Epithelial cell of proximal tubule (primary cell): Measurements from ENCODE around the gene NKD2. TPM values are rescaled to one million over a fixed set of nuclear protein-coding genes. Genes with fewer than 3 reads are reported as not detected.

Experiments used
- DNase-seq: peaks from one replicate; pipeline ENCODE4 v3.0.0-alpha.2; 2011; ENCODE audit warnings: low read depth
- H3K4me3 ChIP-seq: 2 replicates; pipeline ENCODE4 v1.5.1; 2011; ENCODE audit warnings: low read depth, mild to moderate bottlenecking, low read length
- total RNA-seq: library from RNA; depleted of rRNA; stranded (reverse); fragments of >200 nt; gene quantifications from 2 replicates; pipeline ENCODE4 v1.2.3, GENCODE V29; 2015
- TF ChIP-seq, protein P1 (sequence below): conservative IDR thresholded peaks from 2 replicates; pipeline ENCODE4 v1.5.1; 2012; ENCODE audit warnings: low read depth, mild to moderate bottlenecking, low read length

Gene NKD2
- total RNA-seq, 1 donor from 2014 or later, result not detected

DNA sequence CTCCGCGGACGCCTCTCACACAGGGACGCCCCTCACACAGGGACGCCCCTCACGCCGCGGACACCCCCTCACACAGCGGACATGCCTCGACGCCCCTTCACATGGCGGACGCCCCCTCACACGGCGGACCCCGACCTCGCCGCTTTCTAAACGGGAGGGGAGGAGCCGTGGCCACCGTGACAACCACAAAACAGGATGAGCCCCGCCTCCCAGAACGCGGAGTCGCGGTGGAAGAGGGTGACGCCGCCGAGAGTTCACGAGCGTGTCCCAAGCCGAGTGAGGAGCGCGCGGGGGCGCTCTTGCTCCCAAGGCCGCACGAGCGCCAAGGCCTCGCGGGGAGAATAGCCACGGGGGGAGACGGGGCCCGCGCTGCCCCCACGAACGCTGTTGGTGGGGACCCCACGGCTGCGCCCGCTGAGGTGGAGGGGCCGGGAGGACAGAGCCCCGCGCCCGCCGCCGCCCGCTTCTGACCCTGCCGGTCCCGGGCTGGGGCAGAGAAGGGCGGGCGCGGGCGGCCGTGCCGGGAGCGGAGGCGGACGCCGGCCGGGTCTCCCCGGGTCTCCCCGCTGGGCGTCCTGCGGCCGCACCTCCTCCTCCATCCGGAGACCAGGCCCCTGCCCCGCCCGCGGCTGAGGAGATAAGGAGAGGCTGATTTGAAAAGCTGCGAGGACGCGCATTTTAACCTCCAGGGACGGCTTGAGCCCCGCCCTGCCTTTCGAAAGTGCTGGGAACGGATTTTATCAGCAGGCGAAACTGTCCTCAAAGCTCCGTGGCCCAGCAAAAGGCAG is 3.9 kb upstream of the NKD2 start:
- no peak for DNase-seq
- TF ChIP-seq, protein P1, sequence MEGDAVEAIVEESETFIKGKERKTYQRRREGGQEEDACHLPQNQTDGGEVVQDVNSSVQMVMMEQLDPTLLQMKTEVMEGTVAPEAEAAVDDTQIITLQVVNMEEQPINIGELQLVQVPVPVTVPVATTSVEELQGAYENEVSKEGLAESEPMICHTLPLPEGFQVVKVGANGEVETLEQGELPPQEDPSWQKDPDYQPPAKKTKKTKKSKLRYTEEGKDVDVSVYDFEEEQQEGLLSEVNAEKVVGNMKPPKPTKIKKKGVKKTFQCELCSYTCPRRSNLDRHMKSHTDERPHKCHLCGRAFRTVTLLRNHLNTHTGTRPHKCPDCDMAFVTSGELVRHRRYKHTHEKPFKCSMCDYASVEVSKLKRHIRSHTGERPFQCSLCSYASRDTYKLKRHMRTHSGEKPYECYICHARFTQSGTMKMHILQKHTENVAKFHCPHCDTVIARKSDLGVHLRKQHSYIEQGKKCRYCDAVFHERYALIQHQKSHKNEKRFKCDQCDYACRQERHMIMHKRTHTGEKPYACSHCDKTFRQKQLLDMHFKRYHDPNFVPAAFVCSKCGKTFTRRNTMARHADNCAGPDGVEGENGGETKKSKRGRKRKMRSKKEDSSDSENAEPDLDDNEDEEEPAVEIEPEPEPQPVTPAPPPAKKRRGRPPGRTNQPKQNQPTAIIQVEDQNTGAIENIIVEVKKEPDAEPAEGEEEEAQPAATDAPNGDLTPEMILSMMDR, result peak; percentile 45
- H3K4me3 ChIP-seq, result peak overlapping the region; percentile 49

DNA sequence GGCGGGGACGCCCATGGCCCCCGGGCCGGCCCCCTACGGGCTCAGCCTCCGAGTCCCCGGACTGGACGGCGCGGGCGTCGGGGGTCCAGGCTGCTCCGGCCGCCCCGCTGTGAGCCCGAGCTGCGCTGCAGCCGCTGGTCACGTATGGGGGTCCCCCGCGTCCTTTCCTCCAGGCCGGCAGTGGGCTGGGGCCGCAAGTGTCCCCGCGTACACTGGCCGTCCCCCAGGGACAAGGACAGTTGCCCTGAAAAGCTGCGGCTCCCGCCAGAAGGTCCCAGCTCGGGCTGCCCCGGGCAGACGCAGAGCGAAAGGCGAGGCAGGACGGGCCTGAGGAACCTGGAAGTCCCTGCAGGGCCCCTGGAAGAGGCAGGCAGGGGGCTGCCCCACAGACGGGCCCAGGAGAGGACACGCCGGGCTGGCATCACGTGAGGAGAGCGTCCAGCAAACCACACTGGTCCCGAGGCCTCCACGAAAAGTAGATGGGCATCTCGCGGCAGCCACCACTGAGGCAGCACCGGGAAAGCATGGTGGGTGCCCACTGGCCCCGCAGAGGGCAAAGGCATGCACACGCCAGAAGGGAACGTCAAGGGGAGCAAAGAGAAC is 3.3 kb upstream of the NKD2 start:
- DNase-seq, result no peak
- peak overlapping the region; percentile 49 for H3K4me3 ChIP-seq
- TF ChIP-seq, protein P1, result no peak

DNA sequence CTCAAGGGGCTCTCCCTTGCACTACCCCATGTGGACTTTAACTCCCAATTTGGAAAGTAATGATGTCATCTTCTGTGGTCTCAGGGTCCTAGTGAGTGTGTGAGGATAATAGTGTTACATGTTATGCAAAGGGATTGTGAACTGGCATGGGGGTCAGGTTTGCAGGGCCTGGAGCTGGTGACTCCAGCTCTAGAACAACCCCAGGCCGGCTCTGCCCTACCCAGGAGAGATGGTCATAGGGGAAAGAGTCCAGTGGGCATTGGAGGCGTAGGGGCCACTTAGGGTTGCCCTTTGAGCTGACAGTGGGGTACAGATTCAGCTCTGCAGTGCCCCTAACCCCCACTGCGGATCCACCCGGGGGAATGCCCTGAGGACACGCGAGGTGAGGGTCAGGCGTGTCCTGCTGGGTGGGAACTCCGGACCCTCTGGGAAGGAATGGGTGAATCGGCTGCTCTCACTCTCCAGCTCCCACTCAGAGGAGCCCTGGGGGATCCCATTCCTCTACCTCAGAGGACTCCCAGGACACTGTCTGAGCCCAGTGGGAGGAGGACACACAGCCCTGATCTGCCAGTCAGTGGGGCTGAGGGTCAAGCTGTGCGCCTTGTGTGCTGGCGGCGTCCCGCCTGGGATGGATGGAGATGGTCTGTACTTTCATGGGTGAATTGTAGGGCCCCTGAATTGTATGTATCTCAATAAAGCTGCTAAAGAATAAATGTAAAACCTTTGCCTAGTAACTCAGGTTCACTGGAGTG is 2.5 kb upstream of the NKD2 start:
- TF ChIP-seq, protein P1, result no peak
- H3K4me3 ChIP-seq, result no peak overlapping the region
- no peak for DNase-seq

DNA sequence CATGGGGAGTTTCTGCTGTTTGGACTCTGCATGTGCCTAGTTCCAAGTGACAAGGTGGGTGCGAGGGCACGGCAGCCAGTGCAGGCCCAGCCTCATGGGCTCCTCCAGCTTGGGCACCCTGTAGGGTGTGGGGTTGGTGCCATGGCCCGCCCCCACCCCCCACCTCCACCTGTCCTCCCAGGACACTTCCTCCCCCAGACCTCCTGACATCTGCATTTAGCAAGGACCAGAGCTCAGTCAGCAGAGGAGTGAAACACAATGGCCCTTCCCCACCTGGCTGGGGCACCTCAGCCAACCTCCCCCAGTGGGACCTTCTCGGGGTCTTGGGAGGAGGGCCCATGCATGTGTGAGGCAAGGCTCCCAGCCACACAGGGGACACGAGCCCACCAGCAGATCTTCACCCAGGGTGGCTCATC is 1.9 kb upstream of the NKD2 start:
- no peak overlapping the region for H3K4me3 ChIP-seq
- TF ChIP-seq, protein P1, result no peak
- no peak for DNase-seq

DNA sequence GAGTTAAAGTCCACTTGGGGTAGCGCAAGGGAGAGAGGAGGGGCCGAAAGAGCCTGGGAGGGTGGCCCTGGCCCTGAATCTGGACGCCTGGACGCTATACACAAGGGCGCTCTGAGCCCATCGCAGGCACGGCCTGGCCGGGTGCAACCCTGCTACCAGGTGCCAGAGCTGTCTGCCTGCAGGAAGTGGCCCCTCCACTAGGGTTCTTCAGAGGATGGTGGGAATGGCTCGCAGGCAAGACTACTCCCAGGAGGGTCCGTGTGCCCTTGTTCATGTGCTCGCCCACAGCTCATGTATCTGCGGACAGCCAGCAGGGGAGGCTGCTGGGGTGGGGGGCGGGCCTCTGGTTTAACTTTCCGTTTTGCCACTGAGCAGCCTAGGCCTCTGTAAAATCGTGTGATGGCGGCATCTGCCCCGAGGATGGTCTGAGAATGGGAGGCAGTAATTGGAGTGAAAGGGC is 1.4 kb upstream of the NKD2 start:
- DNase-seq, result no peak
- no peak overlapping the region for H3K4me3 ChIP-seq
- TF ChIP-seq, protein P1, result no peak

DNA sequence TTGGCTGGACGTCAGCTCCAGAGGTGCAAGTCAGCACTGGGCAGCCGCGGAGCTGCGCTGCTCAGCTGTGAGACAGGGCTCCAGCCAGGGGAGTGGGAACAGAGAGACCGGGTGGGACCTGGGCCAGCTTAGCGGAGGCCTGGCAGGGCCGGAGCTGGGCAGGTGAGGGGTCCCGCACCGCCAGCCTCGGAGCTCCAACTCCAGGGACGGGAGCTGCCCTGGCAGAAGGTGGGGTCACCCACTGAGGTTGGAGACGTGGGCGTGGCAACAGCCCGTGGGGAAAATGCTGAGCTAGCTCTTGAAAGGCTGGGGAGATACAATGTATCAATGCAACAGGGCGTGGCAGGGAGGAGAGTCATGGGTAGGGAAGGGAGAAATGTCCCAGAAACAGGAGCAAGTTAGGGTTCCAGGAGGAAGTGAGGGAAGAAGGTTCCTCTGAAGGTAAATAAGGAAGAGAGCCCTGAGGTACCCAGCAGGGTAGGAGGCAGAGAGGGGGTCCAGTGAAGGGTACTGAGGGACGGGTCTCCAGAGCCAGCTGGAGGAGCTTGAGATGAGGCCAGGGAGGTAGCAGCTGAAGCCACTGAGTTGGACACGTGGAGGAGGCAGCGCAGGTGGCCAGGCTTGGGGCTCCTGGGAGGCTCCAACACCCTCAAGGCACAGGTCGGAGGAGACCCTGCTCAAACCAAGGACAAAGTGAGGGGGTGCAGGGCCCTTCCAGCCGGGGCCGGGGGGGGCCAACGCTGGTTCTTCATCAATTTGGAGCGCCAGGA is 736 bp upstream of the NKD2 start:
- TF ChIP-seq, protein P1, result no peak
- DNase-seq, result no peak
- H3K4me3 ChIP-seq, result no peak overlapping the region
